ENCODE results near the gene AFTPH. TPM values are rescaled to one million over a fixed set of nuclear protein-coding genes. Genes with fewer than 3 reads are reported as not detected.

The AFTPH gene
- total RNA-seq, 1 experiment from 2014 or later, result 13.5 TPM

DNA sequence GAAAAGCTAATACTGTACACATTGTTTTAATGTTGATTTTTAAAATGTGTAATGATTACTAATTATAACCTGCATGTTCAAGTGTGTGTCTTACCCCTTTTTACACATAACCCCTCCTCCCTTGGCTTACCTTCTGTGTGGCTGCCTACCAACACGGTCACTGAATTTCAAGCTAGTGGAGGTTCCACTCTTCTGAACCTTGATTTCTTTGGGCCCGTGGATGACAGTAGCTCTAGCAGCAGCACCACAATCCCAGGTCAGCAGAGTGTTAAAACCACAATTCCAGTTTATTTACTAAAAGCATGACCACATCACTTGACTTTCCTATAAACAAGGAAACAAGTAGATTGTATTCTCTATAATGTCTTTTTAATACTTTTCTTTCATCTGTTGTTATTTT lies 56.9 kb downstream of the AFTPH start:
- H3T11ph ChIP-seq (ENCODE audit: low read length), result no peak overlapping the region
- H3K4me2 ChIP-seq (ENCODE audit: insufficient read depth, insufficient read length, low read length), result no peak overlapping the region
- Mint-ChIP-seq H3K27me3 (ENCODE audit: low read depth) (no peaks in the 10 kb centered on the region), H3K27ac (no peak overlapping the region; a peak in 1 of 7 replicates), H3K4me3 (no peak overlapping the region), H3K4me1 (no peaks in the 10 kb centered on the region), H3K9me3 (no peaks in the 10 kb centered on the region), H3K36me3 (ENCODE audit: insufficient read depth in 1 of 3, low read depth in 3 of 3) (peaks cover 0 to 7% (median 7%) of the 10 kb centered on the region in 3 experiments; a peak in 5 of 7 replicates)
- H3K27ac ChIP-seq (ENCODE audit: insufficient read length, low read depth, low read length), result no peak overlapping the region
- no peak overlapping the region for H3K23ac ChIP-seq (ENCODE audit: insufficient read length, low read depth, low read length)
- H2AK5ac ChIP-seq (ENCODE audit: insufficient read length, low read length), result no peak overlapping the region
- H3K56ac ChIP-seq (ENCODE audit: insufficient read length, low read depth, low read length), result no peak overlapping the region
- no peak overlapping the region for H3K9ac ChIP-seq (ENCODE audit: extremely low read depth, insufficient read length, low read length)
- H3K27me3 ChIP-seq (ENCODE audit: insufficient read depth, low read length), result no peaks in the 10 kb centered on the region
- no peak overlapping the region for H2BK12ac ChIP-seq (ENCODE audit: insufficient read length, low read depth, low read length)
- no peak overlapping the region for H2BK15ac ChIP-seq (ENCODE audit: low read depth, low read length)
- no peaks in the 10 kb centered on the region for H3K79me2 ChIP-seq (ENCODE audit: insufficient read depth, low read length)
- TF ChIP-seq, protein P1, sequence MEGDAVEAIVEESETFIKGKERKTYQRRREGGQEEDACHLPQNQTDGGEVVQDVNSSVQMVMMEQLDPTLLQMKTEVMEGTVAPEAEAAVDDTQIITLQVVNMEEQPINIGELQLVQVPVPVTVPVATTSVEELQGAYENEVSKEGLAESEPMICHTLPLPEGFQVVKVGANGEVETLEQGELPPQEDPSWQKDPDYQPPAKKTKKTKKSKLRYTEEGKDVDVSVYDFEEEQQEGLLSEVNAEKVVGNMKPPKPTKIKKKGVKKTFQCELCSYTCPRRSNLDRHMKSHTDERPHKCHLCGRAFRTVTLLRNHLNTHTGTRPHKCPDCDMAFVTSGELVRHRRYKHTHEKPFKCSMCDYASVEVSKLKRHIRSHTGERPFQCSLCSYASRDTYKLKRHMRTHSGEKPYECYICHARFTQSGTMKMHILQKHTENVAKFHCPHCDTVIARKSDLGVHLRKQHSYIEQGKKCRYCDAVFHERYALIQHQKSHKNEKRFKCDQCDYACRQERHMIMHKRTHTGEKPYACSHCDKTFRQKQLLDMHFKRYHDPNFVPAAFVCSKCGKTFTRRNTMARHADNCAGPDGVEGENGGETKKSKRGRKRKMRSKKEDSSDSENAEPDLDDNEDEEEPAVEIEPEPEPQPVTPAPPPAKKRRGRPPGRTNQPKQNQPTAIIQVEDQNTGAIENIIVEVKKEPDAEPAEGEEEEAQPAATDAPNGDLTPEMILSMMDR (conservative IDR thresholded peaks at IDR 0.05), result no peak
- no peak for DNase-seq
- no CpG with 5 or more reads among the region's 2 CpGs for WGBS (ENCODE audit: extremely low coverage, insufficient read length, low lambda C conversion rate)
- H3K18ac ChIP-seq (ENCODE audit: insufficient read length, low read depth, low read length), result no peak overlapping the region
- H4K20me1 ChIP-seq (ENCODE audit: control insufficient read depth, insufficient read depth, insufficient read length), result no peaks in the 10 kb centered on the region
- H4K8ac ChIP-seq (replicated peaks; ENCODE audit: insufficient read length, low read depth, low read length), result no peak overlapping the region
- H3K9me3 ChIP-seq (ENCODE audit: control insufficient read depth, low read depth, low read length), result no peaks in the 10 kb centered on the region
- no peaks in the 10 kb centered on the region for H3K23me2 ChIP-seq (ENCODE audit: insufficient read length, low read depth, low read length, poor library complexity, severe bottlenecking)
- no peak overlapping the region for H2BK5ac ChIP-seq (ENCODE audit: insufficient read length, low read length)
- no peak overlapping the region for H4K91ac ChIP-seq (ENCODE audit: insufficient read length, low read depth, low read length)
- H3K4ac ChIP-seq (ENCODE audit: low read depth, low read length), result no peak overlapping the region
- no peaks in the 10 kb centered on the region for H3K4me1 ChIP-seq (ENCODE audit: insufficient read depth, low read length)
- H3K79me1 ChIP-seq (ENCODE audit: insufficient read depth, low read depth, low read length, poor library complexity, severe bottlenecking), result no peaks in the 10 kb centered on the region
- no peak overlapping the region for H4K5ac ChIP-seq (ENCODE audit: insufficient read length, low read depth, low read length)
- H2AFZ ChIP-seq (ENCODE audit: low read length), result no peak overlapping the region
- H3K14ac ChIP-seq (ENCODE audit: insufficient read depth, low read length), result no peak overlapping the region
- no peak overlapping the region for H2BK20ac ChIP-seq (ENCODE audit: low read depth, low read length, poor library complexity, severe bottlenecking)
- no peak overlapping the region for H2BK120ac ChIP-seq (ENCODE audit: low read depth, low read length, poor library complexity, severe bottlenecking)

Measured in H9 (cell line).